ENCODE results near the gene PRR5L.

The PRR5L gene

GRCh38 chr11:36347384-36347906 is 51.4 kb downstream of the PRR5L start:
- in situ Hi-C loops (cut with MboI; ENCODE audit: low pct_unique_long_range_greater_than_20kb, low sequenced_read_pairs), result no loop called here

GRCh38 chr11:36349351-36350136 is 53.5 kb downstream of the PRR5L start:
- no peak for DNase-seq
- in situ Hi-C loops (cut with MboI; ENCODE audit: low pct_unique_long_range_greater_than_20kb, low sequenced_read_pairs), result no loop called here

More at GRCh38 chr11:36347384-36347906, 51.4 kb downstream of the PRR5L start:
- DNase-seq, result no peak

- DNase-seq, result peak; percentile 37
- in situ Hi-C loops (cut with MboI; ENCODE audit: low pct_unique_long_range_greater_than_20kb, low sequenced_read_pairs), result no loop called here
Measured at GRCh38 chr11:36350137-36350513, 54.0 kb downstream of the PRR5L start.

GRCh38 chr11:36352922-36353321 is 56.8 kb downstream of the PRR5L start:
- DNase-seq, result no peak
- in situ Hi-C loops (cut with MboI; ENCODE audit: low pct_unique_long_range_greater_than_20kb, low sequenced_read_pairs), result no loop called here

GRCh38 chr11:36354221-36355003 is 58.3 kb downstream of the PRR5L start:
- DNase-seq, result no peak
- in situ Hi-C loops (cut with MboI; ENCODE audit: low pct_unique_long_range_greater_than_20kb, low sequenced_read_pairs), result no loop called here

- in situ Hi-C loops (cut with MboI; ENCODE audit: low pct_unique_long_range_greater_than_20kb, low sequenced_read_pairs), result no loop called here
- DNase-seq, result peak; percentile 70
Measured at GRCh38 chr11:36356201-36356600, 60.1 kb downstream of the PRR5L start.

- DNase-seq, result no peak
- in situ Hi-C loops (cut with MboI; ENCODE audit: low pct_unique_long_range_greater_than_20kb, low sequenced_read_pairs), result no loop called here
Measured at GRCh38 chr11:36357831-36358230, 61.7 kb downstream of the PRR5L start.

GRCh38 chr11:36358436-36358835 is 62.3 kb downstream of the PRR5L start:
- in situ Hi-C loops (cut with MboI; ENCODE audit: low pct_unique_long_range_greater_than_20kb, low sequenced_read_pairs), result no loop called here
- no peak for DNase-seq

GRCh38 chr11:36360318-36360717 is 64.2 kb downstream of the PRR5L start:
- no peak for DNase-seq
- in situ Hi-C loops (cut with MboI; ENCODE audit: low pct_unique_long_range_greater_than_20kb, low sequenced_read_pairs), result no loop called here

- in situ Hi-C loops (cut with MboI; ENCODE audit: low pct_unique_long_range_greater_than_20kb, low sequenced_read_pairs), result no loop called here
- DNase-seq, result no peak
Measured at GRCh38 chr11:36360826-36361415, 64.8 kb downstream of the PRR5L start.

GRCh38 chr11:36361472-36361871 is 65.4 kb downstream of the PRR5L start:
- in situ Hi-C loops (cut with MboI; ENCODE audit: low pct_unique_long_range_greater_than_20kb, low sequenced_read_pairs), result no loop called here
- DNase-seq, result no peak

- in situ Hi-C loops (cut with MboI; ENCODE audit: low pct_unique_long_range_greater_than_20kb, low sequenced_read_pairs), result no loop called here
- DNase-seq, result no peak
Measured at GRCh38 chr11:36361901-36362391, 65.9 kb downstream of the PRR5L start.

- in situ Hi-C loops (cut with MboI; ENCODE audit: low pct_unique_long_range_greater_than_20kb, low sequenced_read_pairs), result no loop called here
Measured at GRCh38 chr11:36362902-36363301, 66.8 kb downstream of the PRR5L start.

GRCh38 chr11:36363361-36364268 is 67.5 kb downstream of the PRR5L start:
- in situ Hi-C loops (cut with MboI; ENCODE audit: low pct_unique_long_range_greater_than_20kb, low sequenced_read_pairs), result no loop called here
- DNase-seq, result peak; percentile 54

More at GRCh38 chr11:36362902-36363301, 66.8 kb downstream of the PRR5L start:
- DNase-seq, result no peak

- in situ Hi-C loops (cut with MboI; ENCODE audit: low pct_unique_long_range_greater_than_20kb, low sequenced_read_pairs), result no loop called here
- no peak for DNase-seq
Measured at GRCh38 chr11:36364551-36365325, 68.7 kb downstream of the PRR5L start.

- in situ Hi-C loops (cut with MboI; ENCODE audit: low pct_unique_long_range_greater_than_20kb, low sequenced_read_pairs), result no loop called here
- peak; percentile 75 for DNase-seq
Measured at GRCh38 chr11:36365907-36366306, 69.8 kb downstream of the PRR5L start.

GRCh38 chr11:36367806-36368680 is 72.0 kb downstream of the PRR5L start:
- in situ Hi-C loops (cut with MboI; ENCODE audit: low pct_unique_long_range_greater_than_20kb, low sequenced_read_pairs), result no loop called here
- DNase-seq, result no peak
